Endothelial cell of umbilical vein (primary cell): ENCODE measurements around the gene CALY.

Source experiments
- POLR2A ChIP-seq: IDR thresholded peaks from 2 replicates; pipeline ENCODE4 v1.6.1; 2012; ENCODE audit warnings: low read depth, mild to moderate bottlenecking, control low read depth, low read length
- TF ChIP-seq, protein P1 (sequence below), 2 donors: IDR thresholded peaks; 1 replicate in 1 of 2; 2 replicates in 1 of 2; pipeline ENCODE4 v1.5.1; 2011; ENCODE audit warnings: low read length in 2 of 2, mild to moderate bottlenecking in 2 of 2, moderate library complexity in 2 of 2, control low read depth in 1 of 2, inconsistent platforms in 1 of 2, low read depth in 1 of 2; ENCODE audit not compliant: insufficient read depth in 1 of 2; ENCODE audit errors: extremely low read depth in 1 of 2

DNA sequence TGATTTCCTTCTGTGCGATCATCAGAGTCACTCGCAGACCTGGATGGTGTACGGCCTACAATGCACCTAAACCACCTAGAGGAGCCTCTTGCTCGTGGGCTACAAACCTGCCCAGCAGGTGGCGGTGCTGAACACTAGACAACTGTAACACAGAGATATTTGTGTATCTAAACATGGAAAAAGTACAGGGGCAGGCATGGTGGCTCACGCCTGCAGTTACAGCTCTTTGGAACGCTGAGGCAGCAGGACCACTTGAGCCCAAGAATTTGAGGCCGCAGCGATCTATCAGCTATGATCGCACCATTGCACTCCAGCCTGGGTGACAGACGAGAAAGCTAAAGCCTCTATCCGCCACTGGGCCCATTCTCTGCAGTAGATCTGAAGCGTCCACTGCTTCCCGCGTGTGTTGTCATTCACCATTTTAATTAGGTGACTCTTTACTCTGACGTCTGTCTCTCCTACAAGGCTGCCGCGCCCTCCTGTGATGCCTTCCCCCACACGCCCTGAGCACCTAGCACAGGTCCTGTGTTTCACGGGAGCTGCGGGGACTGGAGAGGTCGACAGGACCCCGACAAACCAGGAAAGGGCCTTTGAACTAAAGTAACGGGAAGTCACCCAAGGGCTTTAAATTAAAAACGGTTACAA, 28.8 kb downstream of the CALY start:
- TF ChIP-seq, protein P1, sequence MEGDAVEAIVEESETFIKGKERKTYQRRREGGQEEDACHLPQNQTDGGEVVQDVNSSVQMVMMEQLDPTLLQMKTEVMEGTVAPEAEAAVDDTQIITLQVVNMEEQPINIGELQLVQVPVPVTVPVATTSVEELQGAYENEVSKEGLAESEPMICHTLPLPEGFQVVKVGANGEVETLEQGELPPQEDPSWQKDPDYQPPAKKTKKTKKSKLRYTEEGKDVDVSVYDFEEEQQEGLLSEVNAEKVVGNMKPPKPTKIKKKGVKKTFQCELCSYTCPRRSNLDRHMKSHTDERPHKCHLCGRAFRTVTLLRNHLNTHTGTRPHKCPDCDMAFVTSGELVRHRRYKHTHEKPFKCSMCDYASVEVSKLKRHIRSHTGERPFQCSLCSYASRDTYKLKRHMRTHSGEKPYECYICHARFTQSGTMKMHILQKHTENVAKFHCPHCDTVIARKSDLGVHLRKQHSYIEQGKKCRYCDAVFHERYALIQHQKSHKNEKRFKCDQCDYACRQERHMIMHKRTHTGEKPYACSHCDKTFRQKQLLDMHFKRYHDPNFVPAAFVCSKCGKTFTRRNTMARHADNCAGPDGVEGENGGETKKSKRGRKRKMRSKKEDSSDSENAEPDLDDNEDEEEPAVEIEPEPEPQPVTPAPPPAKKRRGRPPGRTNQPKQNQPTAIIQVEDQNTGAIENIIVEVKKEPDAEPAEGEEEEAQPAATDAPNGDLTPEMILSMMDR (IDR thresholded peaks at IDR 0.05; ENCODE audit: extremely low read depth in 1 of 2, insufficient read depth in 1 of 2, low read depth in 1 of 2, low read length in 2 of 2), result peak; percentile 80 to 82
- no peak for TF ChIP-seq POLR2A
